ENCODE results near the gene MCL1. TPM values are rescaled to one million over a fixed set of nuclear protein-coding genes. Genes with fewer than 3 reads are reported as not detected.

Gene MCL1
- total RNA-seq, result 226 and 247 TPM in 2 replicates

GRCh38 chr1:150579110-150579944 is at the start of gene MCL1:
Gene MCL1 (minus strand): TSS chr1:150579610. CDS start chr1:150579530, 80 bp downstream.

GRCh38 chr1:150548632-150549495 is 30.5 kb downstream of the MCL1 start, which contains the start of gene ADAMTSL4:
Gene ADAMTSL4 (plus strand): TSS chr1:150549408. CDS start chr1:150552289, 2,881 bp downstream.

Small RNAs within 50 kb of the gene (small RNA-seq; reads per million reads assigned to genes)
- gene MIR4257, result not detected
- not detected for gene RF00015
- gene RF00561, result 0.12 reads per million
- gene RN7SL473P, result not detected
- gene RN7SL600P, result 0.29 reads per million, percentile 5 among the genes with 10 or more reads in this experiment

Other genes starting within 250 kb of the MCL1 start
- gene RPRD2, start 215.5 kb downstream of the MCL1 start, total RNA-seq, result 9.0 and 10.2 TPM in 2 replicates
- 16.9 and 20.9 TPM in 2 replicates for gene TARS2, start 92.2 kb downstream of the MCL1 start, total RNA-seq
- 18.4 and 27.9 TPM in 2 replicates for gene ECM1, start 71.5 kb downstream of the MCL1 start, total RNA-seq
- gene FALEC, start 63.9 kb downstream of the MCL1 start, total RNA-seq, result not detected in 2 replicates
- 3.5 and 34.5 TPM in 2 replicates for gene ADAMTSL4, start 30.2 kb downstream of the MCL1 start, total RNA-seq
- gene ENSA, start 50.0 kb upstream of the MCL1 start, total RNA-seq, result 61.8 and 65.2 TPM in 2 replicates
- 10.2 and 11.8 TPM in 2 replicates for gene GOLPH3L, start 117.5 kb upstream of the MCL1 start, total RNA-seq
- not detected in 2 replicates for gene HORMAD1, start 141.3 kb upstream of the MCL1 start, total RNA-seq
- gene CTSS, start 186.2 kb upstream of the MCL1 start, total RNA-seq, result 0.65 and 1.2 TPM in 2 replicates
- 0.76 and 2.7 TPM in 2 replicates for gene CTSK, start 228.7 kb upstream of the MCL1 start, total RNA-seq

All from placental epithelial cell (primary cell).